ENCODE data around the gene CNTN4. TPM values are rescaled to one million over a fixed set of nuclear protein-coding genes. Genes with fewer than 3 reads are reported as not detected.
"Not testable (repeated sequence)": the region's sequence is repeated elsewhere in the genome, so short reads cannot be mapped to it uniquely, and the experiment has no call there.

CNTN4 gene
- total RNA-seq, 1 donor from 2014 or later = not detected

GRCh38 chr3:2947536-2947935 lies 848.9 kb downstream of the CNTN4 start:
- intact Hi-C loops (cut with micrococcal nuclease) = no loop called here

- intact Hi-C loops (cut with micrococcal nuclease) = no loop called here
These were observed 850.2 kb downstream of the CNTN4 start for GRCh38 chr3:2948882-2949281.

GRCh38 chr3:2950159-2950558 lies 851.5 kb downstream of the CNTN4 start:
- intact Hi-C loops (cut with micrococcal nuclease) = no loop called here

- intact Hi-C loops (cut with micrococcal nuclease) = no loop called here
These were observed 858.4 kb downstream of the CNTN4 start for GRCh38 chr3:2957115-2957514.

GRCh38 chr3:2958551-2958950 lies 859.9 kb downstream of the CNTN4 start:
- intact Hi-C loops (cut with micrococcal nuclease) = no loop called here

GRCh38 chr3:2961576-2961975 lies 862.9 kb downstream of the CNTN4 start:
- intact Hi-C loops (cut with micrococcal nuclease) = no loop called here

- intact Hi-C loops (cut with micrococcal nuclease) = no loop called here
These were observed 869.2 kb downstream of the CNTN4 start for GRCh38 chr3:2967871-2968270.

GRCh38 chr3:2968475-2968874 lies 869.8 kb downstream of the CNTN4 start:
- intact Hi-C loops (cut with micrococcal nuclease) = no loop called here

GRCh38 chr3:2976212-2976611 lies 877.5 kb downstream of the CNTN4 start:
- intact Hi-C loops (cut with micrococcal nuclease) = no loop called here

- intact Hi-C loops (cut with micrococcal nuclease) = no loop called here
These were observed 878.1 kb downstream of the CNTN4 start for GRCh38 chr3:2976796-2977195.

- intact Hi-C loops (cut with micrococcal nuclease) = no loop called here
These were observed 880.5 kb downstream of the CNTN4 start for GRCh38 chr3:2978977-2979732.

GRCh38 chr3:2984005-2984830 lies 885.6 kb downstream of the CNTN4 start:
- intact Hi-C loops (cut with micrococcal nuclease) = no loop called here

GRCh38 chr3:2984831-2985220 lies 886.2 kb downstream of the CNTN4 start:
- intact Hi-C loops (cut with micrococcal nuclease) = no loop called here

- intact Hi-C loops (cut with micrococcal nuclease) = no loop called here
These were observed 886.8 kb downstream of the CNTN4 start for GRCh38 chr3:2985479-2985878.

GRCh38 chr3:2992534-2992933 lies 893.9 kb downstream of the CNTN4 start:
- intact Hi-C loops (cut with micrococcal nuclease) = no loop called here

GRCh38 chr3:2993130-2993529 lies 894.5 kb downstream of the CNTN4 start:
- intact Hi-C loops (cut with micrococcal nuclease) = not testable (repeated sequence)

GRCh38 chr3:2993736-2994135 lies 895.1 kb downstream of the CNTN4 start:
- intact Hi-C loops (cut with micrococcal nuclease) = no loop called here

GRCh38 chr3:2995195-2995594 lies 896.5 kb downstream of the CNTN4 start:
- intact Hi-C loops (cut with micrococcal nuclease) = no loop called here

- intact Hi-C loops (cut with micrococcal nuclease) = no loop called here
These were observed 906.6 kb downstream of the CNTN4 start for GRCh38 chr3:3005146-3005744.

- intact Hi-C loops (cut with micrococcal nuclease) = no loop called here
These were observed 914.8 kb downstream of the CNTN4 start for GRCh38 chr3:3013317-3014052.
